Measurements from ENCODE around the gene GOLGA8A. TPM values are rescaled to one million over a fixed set of nuclear protein-coding genes. Genes with fewer than 3 reads are reported as not detected.
"Not testable (repeated sequence)": the region's sequence is repeated elsewhere in the genome, so short reads cannot be mapped to it uniquely, and the experiment has no call there.

Gene GOLGA8A
- total RNA-seq, 1 donor from 2014 or later: 14.3 TPM

DNA sequence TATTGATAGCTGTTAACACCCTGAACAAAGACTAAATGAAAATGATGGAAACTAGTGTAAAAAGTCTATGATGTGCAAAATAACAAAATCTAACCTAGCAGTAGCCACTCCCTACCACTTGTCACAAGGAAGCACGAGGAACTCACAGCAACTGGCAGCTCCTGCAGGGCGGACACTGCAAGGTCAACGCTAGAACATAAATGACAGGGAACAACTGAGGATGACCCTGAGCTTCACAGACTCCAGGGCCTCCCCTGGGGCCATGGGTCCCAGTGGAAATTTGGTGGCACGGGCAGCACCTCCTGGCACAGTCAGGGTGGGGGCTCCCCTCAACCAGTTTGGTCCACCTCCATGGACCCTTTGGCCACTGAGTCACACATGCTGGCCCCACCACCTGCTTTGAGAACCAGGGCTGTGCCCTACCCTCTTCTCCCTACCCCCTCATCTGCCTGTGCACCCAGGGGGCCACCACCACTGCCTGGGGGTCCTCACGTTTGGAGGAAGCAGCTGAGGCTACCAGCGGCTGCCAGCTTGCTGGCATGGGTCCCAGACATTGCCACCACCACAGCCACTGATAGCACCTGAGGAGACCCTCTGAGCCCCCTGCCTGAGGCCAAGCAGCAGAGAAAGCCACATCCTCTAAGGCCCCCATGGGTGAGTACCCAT lies 14.1 kb downstream of the GOLGA8A start:
- DNase-seq; intact Hi-C loops (cut with DNase I): not testable (repeated sequence)
- peak; percentile 86 for ATAC-seq (ENCODE audit: poor library complexity)

DNA sequence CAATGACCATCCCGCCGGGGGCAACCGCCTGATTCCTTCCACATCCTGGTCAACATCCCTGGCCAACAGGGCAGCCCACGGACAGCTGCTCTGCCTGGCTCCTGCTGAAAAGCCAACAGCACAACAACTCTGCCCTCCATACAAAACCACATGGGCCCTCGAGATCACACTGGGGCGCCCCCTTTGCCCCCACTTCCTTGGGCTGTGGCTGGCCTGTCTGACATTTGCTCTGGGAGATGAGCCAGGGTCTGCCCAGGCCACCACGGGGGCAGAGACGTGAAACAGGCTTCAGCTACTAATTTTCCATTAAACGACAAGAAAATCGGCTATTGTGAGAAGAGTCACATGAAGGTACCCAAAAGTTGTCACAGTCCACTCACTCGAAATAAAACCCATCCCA lies 16.7 kb downstream of the GOLGA8A start:
- ATAC-seq (ENCODE audit: poor library complexity); DNase-seq; intact Hi-C loops (cut with DNase I): not testable (repeated sequence)

DNA sequence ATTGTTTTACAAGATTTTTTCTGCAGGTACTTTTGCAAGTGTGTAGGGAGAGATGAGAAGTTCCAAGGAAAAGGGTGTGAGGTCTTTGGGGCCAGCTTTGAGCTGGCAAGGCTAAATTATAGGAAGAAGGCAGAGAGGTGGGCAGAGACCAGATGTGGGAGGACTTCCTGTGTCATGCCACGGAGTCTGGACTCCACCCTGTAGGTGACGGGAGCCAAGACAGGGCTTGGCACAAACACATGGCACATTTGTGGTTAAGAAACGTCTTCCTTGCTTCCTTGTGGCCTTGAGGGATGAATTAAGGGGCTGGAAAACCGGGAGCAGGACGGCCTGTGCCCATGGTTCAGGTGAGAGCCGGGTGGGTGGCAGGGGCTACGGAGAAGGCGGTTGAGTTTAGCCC lies 19.2 kb downstream of the GOLGA8A start:
- intact Hi-C loops (cut with DNase I); ATAC-seq (ENCODE audit: poor library complexity); DNase-seq: not testable (repeated sequence)

DNA sequence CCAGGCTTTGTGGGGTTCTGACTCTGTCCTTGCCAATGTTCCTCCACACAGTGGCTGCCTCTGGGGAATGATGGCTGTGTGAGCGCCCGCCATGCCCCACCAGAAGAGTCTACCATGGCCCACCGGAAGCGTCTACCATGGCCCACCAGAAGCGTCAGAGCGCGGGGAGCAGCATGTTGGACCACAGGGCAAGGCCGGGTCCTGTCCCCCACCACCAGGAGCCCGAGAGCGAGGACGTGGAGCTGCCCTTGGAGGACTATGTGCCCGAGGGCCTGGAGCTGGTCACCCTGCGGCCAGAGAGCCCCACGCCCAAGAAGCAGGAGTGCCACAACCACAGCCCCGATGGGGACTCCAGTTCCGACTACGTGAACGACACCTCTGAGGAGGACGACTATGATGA lies 28.1 kb downstream of the GOLGA8A start:
- DNase-seq; intact Hi-C loops (cut with DNase I); ATAC-seq (ENCODE audit: poor library complexity): not testable (repeated sequence)

DNA sequence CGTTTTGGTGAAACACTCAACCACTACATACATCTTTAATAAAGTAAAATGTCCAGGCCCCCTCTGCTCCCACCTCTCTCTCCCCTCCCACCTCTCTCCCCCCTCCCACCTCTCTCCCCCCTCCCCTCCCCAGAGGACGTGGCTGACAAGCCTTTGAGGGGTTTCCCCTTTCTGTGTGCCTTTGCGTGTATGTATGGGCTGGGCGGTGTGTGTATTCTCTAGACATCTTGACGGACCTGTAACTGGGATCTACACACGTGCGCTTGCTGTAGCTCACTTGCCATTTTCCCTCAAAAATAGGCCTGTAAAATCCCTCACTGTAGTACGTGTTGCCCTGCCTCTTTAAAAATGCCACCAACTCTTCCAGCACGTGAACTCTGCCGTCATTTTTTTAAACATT lies 28.6 kb downstream of the GOLGA8A start:
- DNase-seq; intact Hi-C loops (cut with DNase I); ATAC-seq (ENCODE audit: poor library complexity): not testable (repeated sequence)

DNA sequence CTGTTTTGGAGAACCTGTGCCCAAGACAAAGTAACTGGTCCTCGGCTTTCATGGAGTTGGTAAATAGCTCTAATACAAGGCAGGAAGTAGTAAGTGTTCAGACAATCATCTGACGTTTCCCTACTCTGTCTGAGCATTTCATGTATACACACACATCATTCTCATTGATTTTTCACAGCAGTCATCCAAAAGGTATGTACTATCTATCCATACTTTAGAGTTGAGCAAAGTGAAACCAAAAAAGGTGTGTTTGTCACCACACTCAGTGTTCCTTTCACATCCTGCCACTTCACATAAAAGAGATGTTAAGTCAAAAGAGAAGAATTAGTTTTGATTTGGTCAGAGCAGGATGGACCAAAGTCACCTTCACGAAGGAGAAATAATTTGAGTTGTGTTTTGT lies 33.7 kb downstream of the GOLGA8A start:
- ATAC-seq (ENCODE audit: poor library complexity); intact Hi-C loops (cut with DNase I); DNase-seq: not testable (repeated sequence)

DNA sequence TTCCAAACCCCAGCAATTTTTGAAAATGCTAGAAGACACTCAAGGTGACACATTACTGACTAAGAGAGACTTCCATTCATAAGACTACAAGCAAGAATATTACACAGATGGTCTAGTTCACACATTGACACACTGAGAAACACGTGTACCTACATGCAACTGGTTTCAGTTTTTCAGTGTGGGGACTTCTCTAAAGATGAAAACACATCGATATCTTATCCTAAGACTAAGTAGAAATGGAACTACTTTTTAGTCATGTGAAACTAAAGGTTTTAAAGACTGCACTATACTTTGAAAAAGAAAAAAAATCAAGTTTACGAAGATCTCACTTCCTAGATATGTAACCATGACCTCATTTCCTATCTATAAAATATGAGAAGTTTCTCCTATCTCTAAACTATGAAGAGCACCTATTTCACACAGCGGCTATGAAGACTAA lies 34.4 kb downstream of the GOLGA8A start:
- DNase-seq; intact Hi-C loops (cut with DNase I); ATAC-seq (ENCODE audit: poor library complexity): not testable (repeated sequence)

DNA sequence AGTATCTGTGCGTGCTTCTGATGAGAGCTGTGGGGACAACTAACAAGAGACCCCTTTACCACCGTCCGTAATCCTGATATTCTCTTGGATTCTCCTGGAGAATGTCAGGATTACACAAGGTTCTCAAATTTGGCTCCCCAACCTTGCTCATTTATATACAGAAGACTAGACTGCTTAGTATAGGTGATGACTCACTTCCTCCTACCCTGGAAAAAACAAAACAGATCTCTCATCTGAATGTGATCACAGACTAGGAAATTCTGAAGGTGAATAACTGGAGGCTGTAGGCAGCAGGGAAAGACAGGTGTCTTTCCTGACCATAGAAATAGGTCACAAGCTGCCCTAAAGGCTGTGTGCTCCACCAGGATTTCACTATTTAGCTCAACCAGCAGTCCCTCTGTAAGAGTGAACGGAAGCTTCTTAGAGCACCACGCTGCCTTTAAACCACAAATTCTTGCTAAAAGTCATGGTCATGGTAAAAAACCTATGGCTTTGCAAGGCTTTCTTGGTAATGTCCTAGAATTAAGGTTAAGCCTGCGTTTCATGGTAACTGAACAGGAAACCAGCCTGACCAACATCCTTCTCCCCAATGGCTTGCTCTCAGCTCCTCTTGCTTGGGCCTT lies 39.9 kb downstream of the GOLGA8A start:
- intact Hi-C loops (cut with DNase I); DNase-seq; ATAC-seq (ENCODE audit: poor library complexity): not testable (repeated sequence)

DNA sequence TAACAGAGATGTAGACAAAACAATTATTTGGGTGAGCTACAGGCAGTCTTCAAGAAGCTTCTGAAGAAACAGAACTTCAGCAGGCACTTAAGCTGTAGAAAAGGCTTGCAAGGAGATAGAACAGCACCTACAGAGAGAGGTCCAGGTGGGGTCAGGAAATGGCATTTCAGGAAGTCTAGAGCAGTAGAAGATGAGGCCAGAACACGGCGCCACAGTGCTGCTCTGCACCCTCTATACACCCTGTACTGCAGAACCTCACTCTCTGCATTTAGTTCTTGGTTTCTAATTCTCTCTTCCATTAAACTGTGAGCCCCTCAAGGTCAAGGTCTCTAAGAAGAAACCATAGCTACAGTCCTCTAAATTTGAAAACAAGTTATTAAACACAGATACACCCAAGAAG lies 44.6 kb downstream of the GOLGA8A start:
- intact Hi-C loops (cut with DNase I); DNase-seq; ATAC-seq (ENCODE audit: poor library complexity): not testable (repeated sequence)

DNA sequence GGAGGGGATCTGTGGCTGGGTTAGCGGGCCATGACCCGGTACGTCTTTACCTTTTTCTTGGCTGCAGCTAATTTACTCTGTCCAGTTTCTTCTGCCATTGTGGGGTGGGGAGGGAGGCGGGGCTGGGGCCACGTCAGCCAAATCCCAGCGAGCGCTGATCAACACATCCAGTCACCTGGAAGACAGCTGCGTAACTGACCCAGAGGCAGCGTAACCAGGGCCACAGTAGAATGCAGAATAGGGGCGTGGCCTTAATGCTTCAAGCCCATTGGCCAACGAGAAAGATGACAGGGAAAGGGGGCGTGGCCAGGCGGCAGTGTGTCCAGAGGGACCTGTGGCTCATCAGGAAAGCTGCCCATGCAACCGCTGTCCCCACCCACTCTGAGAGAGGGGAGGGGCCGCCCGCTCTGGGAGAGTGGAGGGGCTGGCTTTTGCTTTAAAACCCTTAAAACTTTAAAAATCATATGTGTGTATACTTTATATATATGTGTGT lies 48.0 kb downstream of the GOLGA8A start:
- intact Hi-C loops (cut with DNase I); DNase-seq; ATAC-seq (ENCODE audit: poor library complexity): not testable (repeated sequence)

Other genes starting within 250 kb of the GOLGA8A start
- gene KATNBL1, start 227.7 kb downstream of the GOLGA8A start, total RNA-seq: 16.8 TPM
- gene EMC4, start 212.8 kb downstream of the GOLGA8A start, total RNA-seq: 87.4 TPM
- gene SLC12A6, start 100.0 kb downstream of the GOLGA8A start, total RNA-seq: 24.9 TPM
- gene NOP10, start 94.7 kb downstream of the GOLGA8A start, total RNA-seq: 136 TPM
- not detected for gene NUTM1, start 94.5 kb downstream of the GOLGA8A start, total RNA-seq
- 82.4 TPM for gene LPCAT4, start 70.6 kb downstream of the GOLGA8A start, total RNA-seq
- 9.1 TPM for gene GOLGA8B, start 145.8 kb upstream of the GOLGA8A start, total RNA-seq

Measured in Right ventricle myocardium superior (tissue), 1 donor.